ENCODE data around the gene POLE3. TPM values are rescaled to one million over a fixed set of nuclear protein-coding genes. Genes with fewer than 3 reads are reported as not detected.
"Not testable (repeated sequence)": the region's sequence is repeated elsewhere in the genome, so short reads cannot be mapped to it uniquely, and the experiment has no call there.

Gene POLE3
- total RNA-seq, 1 donor from 2014 or later, result 26.4 TPM

- not testable (repeated sequence) for DNase-seq (ENCODE audit: low spot score)
These were observed 31.2 kb downstream of the POLE3 start for GRCh38 chr9:113379094-113379828.

- no peak for DNase-seq (ENCODE audit: low spot score)
These were observed 33.6 kb downstream of the POLE3 start, which contains the start of gene HDHD3 for GRCh38 chr9:113376634-113377567. TSS of gene HDHD3 (minus strand) at chr9:113376986. CDS start at chr9:113374354, 2,632 bp downstream.

- no peak for DNase-seq (ENCODE audit: low spot score)
These were observed 35.1 kb downstream of the POLE3 start for GRCh38 chr9:113375057-113376023.

- DNase-seq (ENCODE audit: low spot score), result no peak
These were observed 36.6 kb downstream of the POLE3 start for GRCh38 chr9:113373676-113374392.

GRCh38 chr9:113373256-113373655 is 37.2 kb downstream of the POLE3 start:
- no peak for DNase-seq (ENCODE audit: low spot score)

GRCh38 chr9:113372059-113372458 is 38.4 kb downstream of the POLE3 start:
- no peak for DNase-seq (ENCODE audit: low spot score)

GRCh38 chr9:113370806-113371325 is 39.6 kb downstream of the POLE3 start:
- no peak for DNase-seq (ENCODE audit: low spot score)

GRCh38 chr9:113369855-113370140 is 40.7 kb downstream of the POLE3 start:
- no peak for DNase-seq (ENCODE audit: low spot score)

GRCh38 chr9:113368982-113369854 is 41.3 kb downstream of the POLE3 start:
- DNase-seq (ENCODE audit: low spot score), result no peak

- no peak for DNase-seq (ENCODE audit: low spot score)
These were observed 42.0 kb downstream of the POLE3 start for GRCh38 chr9:113368348-113368981.

- DNase-seq (ENCODE audit: low spot score), result not testable (repeated sequence)
These were observed 44.8 kb downstream of the POLE3 start for GRCh38 chr9:113365652-113366051.

GRCh38 chr9:113364951-113365350 is 45.5 kb downstream of the POLE3 start:
- DNase-seq (ENCODE audit: low spot score), result no peak

- no peak for DNase-seq (ENCODE audit: low spot score)
These were observed 47.1 kb downstream of the POLE3 start for GRCh38 chr9:113363336-113363735.

GRCh38 chr9:113361304-113362018 is 49.0 kb downstream of the POLE3 start:
- peak; percentile 6 for DNase-seq (ENCODE audit: low spot score)

GRCh38 chr9:113360242-113360842 is 50.1 kb downstream of the POLE3 start:
- peak; percentile 71 for DNase-seq (ENCODE audit: low spot score)

- peak; percentile 37 for DNase-seq (ENCODE audit: low spot score)
These were observed 51.1 kb downstream of the POLE3 start for GRCh38 chr9:113359385-113359784.
